Activated naive CD4-positive, alpha-beta T cell treated with anti-CD3 and anti-CD28 coated beads, Interleukin-2, amount 50 U/mL, for 72 hours (primary cell): ENCODE data around the gene GOLGA6L25. TPM values are rescaled to one million over a fixed set of nuclear protein-coding genes. Genes with fewer than 3 reads are reported as not detected.
"Not testable (repeated sequence)": the region's sequence is repeated elsewhere in the genome, so short reads cannot be mapped to it uniquely, and the experiment has no call there.

Experiments
- ATAC-seq, 2 donors: fragments of 150-1000 bp; cut with Tn5 transposase; 2 replicates each; pipeline ENCODE4 v1.10.0; 2021; ENCODE audit warnings: mild to moderate bottlenecking in 2 of 2, moderate library complexity in 2 of 2
- DNase-seq, 2 donors: peaks; one replicate each; pipeline ENCODE4 v3.0.0; 2021 to 2022; ENCODE audit warnings: low spot score in 2 of 2
- H3K27ac Mint-ChIP-seq, 2 donors: one replicate each; pipeline ENCODE4 v1.8.0; 2022; ENCODE audit warnings: mild to moderate bottlenecking in 2 of 2, mixed read lengths in 2 of 2
- H3K36me3 Mint-ChIP-seq, 2 donors: one replicate each; pipeline ENCODE4 v1.8.0; 2022; ENCODE audit warnings: mixed read lengths in 2 of 2
- H3K9me3 Mint-ChIP-seq, 2 donors: one replicate each; pipeline ENCODE4 v1.8.0; 2022; ENCODE audit warnings: mixed read lengths in 2 of 2
- total RNA-seq, 2 donors: library from RNA; stranded (reverse); gene quantifications; one replicate each; pipeline ENCODE4 v1.2.3, GENCODE V29; 2022

GOLGA6L25 gene, protein sequence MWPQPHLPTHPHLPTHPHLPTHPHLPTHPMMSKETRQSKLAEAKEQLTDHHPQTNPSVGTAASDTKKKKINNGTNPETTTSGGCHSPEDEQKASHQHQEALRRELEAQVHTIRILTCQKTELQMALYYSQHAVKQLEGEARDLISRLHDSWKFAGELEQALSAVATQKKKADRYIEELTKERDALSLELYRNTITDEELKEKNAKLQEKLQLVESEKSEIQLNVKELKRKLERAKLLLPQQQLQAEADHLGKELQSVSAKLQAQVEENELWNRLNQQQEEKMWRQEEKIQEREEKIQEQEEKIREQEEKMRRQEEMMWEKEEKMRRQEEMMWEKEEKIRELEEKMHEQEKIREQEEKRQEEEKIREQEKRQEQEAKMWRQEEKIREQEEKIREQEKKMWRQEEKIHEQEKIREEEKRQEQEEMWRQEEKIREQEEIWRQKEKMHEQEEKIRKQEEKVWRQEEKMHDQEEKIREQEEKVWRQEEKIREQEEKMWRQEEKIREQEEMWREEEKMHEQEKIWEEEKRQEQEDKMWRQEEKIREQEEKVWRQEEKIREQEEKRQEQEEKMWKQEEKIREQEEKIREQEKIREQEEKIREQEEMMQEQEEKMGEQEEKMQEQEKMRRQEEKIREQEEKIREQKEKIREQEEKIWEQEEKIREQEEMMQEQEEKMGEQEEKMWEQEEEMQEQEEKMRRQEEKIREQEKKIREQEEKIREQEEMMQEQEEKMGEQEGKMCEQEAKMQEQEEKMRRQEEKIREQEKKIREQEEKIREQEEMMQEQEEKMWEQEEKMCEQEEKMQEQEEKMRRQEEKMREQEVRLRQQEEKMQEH
- total RNA-seq = not detected

DNA sequence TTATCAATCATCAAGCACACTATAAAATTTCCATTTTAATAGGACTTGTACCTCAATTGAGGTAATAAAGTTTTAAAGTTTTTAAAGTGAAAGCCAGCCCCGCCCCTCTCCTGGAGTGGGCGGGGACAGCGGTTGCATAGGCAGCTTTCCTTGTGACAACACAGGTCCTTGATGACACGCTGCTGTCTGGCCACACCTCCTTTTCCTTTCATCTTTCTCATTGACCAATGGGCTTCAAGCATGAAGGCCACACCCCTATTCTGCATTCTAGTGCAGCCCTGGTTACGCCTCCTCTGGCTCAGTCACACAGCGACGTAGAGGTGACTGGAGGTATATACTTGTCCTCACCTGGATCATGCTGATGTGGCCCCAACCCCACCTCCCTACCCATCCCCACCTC is at the start of gene GOLGA6L25:
Gene GOLGA6L25, plus strand, starts transcription at position 301 of the 400 bp plus-strand sequence. Its CDS starts 61 bp downstream, at position 362.
- DNase-seq, ATAC-seq, H3K36me3 Mint-ChIP-seq, H3K9me3 Mint-ChIP-seq, H3K27ac Mint-ChIP-seq: not testable (repeated sequence)

DNA sequence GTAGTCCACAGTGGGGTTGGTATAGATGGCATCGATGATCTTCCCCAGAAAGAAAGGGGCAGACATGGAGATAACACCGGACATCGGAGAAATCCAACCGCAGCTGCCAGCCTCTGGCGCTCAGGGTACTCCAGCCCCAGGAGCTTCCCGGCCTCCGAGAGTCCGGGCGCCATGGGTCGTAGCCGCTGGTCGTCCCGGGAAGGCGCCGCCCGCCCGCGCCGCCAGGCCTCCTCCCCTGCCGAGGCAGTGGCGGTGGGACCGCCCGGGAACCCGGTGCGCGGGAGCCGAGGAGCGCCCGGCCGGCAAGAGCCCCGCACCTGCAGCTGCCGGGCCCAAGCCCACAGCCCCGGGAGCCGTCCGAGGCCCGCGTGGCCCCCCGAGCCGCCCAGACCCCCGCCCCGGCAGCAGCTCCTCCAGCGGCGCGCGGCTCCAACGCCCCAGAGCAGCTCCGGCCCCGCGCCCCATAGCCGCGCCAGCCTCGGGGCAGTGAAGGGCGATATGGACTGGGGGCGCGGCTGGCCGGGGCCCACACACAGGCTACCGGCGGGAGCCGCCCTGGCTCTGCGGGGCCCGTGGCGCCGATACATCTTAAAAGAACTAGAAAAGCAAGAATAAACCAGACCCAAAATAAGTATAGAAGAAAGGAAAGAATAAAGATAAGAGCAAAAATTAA is 45.0 kb upstream of the GOLGA6L25 start:
- not testable (repeated sequence) for H3K36me3 Mint-ChIP-seq, H3K9me3 Mint-ChIP-seq, DNase-seq, ATAC-seq, H3K27ac Mint-ChIP-seq

DNA sequence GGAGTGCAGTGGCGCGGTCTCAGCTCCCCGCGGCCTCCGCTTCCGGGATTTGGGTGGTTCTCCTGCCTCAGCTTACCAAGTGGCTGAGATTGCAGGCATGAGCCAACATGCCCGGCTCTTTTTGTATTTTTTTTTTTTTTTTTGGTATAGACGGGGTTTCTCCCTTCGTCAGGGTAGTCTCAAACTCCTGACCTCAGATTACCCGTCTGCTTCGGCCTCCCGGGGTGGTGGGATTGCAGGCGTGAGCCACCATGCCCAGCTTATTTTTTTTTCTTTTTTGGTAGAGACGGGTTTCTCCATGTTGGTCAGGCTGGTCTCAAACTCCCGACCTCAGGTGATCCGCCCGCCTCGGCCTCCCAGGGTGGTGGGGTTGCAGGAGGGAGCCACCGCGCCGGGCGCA is 39.2 kb upstream of the GOLGA6L25 start:
- not testable (repeated sequence) for DNase-seq, H3K9me3 Mint-ChIP-seq, ATAC-seq, H3K27ac Mint-ChIP-seq, H3K36me3 Mint-ChIP-seq

DNA sequence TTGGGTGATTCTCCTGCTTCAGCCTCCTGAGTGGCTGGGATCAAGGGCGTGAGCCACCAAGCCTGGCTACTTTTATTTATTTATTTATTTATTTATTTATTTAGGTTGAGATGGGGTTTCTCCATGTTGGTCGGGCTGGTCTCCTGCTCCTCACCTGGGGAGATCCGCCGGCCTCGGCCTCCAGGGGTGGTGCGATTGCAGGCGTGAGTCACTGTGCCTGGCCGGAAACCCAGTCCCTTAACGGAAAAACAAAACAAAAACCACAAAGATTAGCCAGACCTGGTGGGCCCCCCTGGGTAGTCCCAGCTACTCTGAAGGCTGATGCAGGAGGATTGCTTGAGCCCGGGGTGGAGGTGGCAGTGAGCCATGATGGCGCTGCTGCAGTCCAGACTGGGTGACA is 38.2 kb upstream of the GOLGA6L25 start:
- not testable (repeated sequence) for H3K36me3 Mint-ChIP-seq, ATAC-seq, H3K27ac Mint-ChIP-seq, DNase-seq, H3K9me3 Mint-ChIP-seq

DNA sequence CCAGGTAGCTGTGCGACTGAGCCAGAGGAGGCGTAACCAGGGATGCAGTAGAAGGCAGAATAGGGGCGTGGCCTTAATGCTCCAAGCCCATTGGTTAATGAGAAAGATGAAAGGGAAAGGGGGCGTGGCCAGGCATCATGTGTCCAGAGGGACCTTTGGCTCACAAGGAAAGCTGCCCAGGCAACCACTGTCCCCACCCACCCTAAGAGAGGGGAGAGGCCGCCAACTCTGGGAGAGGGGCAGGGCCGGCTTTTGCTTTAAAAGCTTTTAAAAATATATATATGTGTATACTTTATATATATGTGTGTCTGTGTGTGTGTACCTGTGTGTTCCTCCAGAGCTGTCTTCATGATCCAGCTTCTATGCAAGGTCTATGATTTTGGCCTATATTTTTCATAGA is 20.4 kb upstream of the GOLGA6L25 start, which contains the start of gene GOLGA8G:
Gene GOLGA8G, minus strand, starts transcription at position 18 of the 400 bp plus-strand sequence. CDS start 62 bp downstream, outside the sequence.
- H3K36me3 Mint-ChIP-seq, ATAC-seq, DNase-seq, H3K27ac Mint-ChIP-seq, H3K9me3 Mint-ChIP-seq: not testable (repeated sequence)

DNA sequence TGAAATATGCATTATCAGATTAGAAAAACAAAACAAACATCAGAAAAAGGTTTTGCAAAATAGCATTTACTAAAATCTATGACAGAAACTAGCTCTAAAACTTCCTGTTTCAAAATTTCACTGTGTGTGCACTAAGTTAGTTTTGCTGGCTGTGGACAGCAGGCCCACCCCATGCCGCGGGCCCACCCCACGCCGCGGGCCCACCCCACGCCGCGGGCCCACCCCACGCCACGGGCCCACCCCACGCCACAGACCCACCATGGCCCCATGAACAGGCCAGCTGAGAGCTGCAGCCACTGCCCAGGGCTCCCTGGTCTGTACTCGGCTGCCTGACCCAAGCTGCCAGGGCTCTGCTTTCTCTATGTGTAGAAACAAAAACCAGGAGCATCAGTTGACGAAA is 20.0 kb downstream of the GOLGA6L25 start:
- not testable (repeated sequence) for H3K9me3 Mint-ChIP-seq, H3K27ac Mint-ChIP-seq, ATAC-seq, H3K36me3 Mint-ChIP-seq, DNase-seq

DNA sequence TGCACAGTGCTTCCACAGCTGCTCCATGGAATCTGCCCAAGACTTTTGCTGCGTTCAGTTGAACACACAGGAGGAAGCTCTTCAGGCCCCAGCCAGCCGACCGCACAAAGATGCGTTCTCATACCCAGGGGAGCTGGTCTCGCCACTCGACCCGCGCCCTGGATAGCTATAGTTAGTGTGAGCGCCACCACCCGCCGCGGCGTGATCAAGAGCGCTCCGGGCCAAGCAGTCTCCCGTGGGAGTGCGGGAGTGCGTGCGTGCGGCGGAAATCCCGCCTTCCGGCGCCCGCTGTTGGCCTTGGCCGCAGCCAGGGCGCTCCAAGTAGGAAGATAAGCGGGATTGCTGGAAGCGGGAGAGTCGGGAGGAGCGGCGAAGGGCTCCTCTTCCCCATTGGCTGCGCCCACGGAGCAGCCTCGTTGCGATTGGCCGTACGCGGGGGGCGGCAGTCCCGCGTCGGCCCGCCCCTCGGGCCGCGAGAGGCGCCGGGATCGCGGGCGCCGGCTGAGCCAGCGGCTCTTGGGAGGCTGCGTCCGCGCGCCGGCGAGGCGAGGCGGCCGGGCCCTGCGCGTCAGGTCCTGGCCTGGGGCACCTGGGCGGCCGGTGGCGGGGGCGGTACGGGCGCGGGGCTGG is 35.7 kb downstream of the GOLGA6L25 start:
- H3K27ac Mint-ChIP-seq = peak overlapping the region in 1 of 2 donors; percentile 87
- not testable (repeated sequence) for H3K9me3 Mint-ChIP-seq, DNase-seq, H3K36me3 Mint-ChIP-seq
- ATAC-seq = peak; percentile 54 to 65

DNA sequence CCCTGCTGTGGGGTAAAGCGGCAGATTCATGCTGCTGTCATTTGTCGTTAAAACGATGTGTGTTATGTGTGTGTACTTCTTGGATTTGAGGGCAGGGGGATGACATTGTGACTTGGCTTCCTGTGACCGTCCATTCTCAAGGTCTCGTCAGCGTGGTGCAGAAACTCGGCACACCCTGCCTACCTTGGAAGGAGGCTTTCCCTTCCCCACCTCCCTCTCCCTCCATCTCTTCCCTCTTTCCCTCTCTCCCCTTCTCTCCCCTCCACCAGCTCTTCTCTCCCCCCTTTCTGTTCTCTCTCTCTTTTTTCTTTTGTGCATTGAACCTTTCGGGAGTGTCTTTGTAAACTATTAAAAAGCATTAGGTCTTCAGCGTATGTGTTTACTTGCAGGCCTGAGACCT is 36.4 kb downstream of the GOLGA6L25 start:
- ATAC-seq, H3K9me3 Mint-ChIP-seq, H3K36me3 Mint-ChIP-seq: not testable (repeated sequence)
- DNase-seq = peak in 1 of 2 donors; percentile 3
- peak overlapping the region; percentile 87 to 90 for H3K27ac Mint-ChIP-seq

DNA sequence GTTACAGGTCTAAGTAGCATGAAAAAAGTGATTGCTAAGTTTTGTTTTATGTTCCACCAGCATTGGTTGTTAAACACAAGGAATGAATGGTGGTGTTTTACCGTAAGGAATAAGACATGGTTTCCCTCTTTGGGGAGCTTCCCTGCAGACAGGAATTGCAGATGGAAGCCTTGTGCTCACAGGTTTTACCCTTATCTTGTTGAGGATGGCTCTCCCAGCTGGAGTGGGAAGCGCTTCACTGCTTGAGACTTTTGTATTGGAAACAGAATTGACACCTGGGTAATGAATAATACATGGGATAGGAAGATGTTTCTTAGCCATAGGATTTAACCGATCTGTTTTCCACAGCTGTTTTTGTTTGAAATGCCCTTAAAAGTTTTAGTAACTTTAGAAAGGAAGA is 39.0 kb downstream of the GOLGA6L25 start:
- not testable (repeated sequence) for ATAC-seq, H3K9me3 Mint-ChIP-seq, DNase-seq, H3K36me3 Mint-ChIP-seq, H3K27ac Mint-ChIP-seq

DNA sequence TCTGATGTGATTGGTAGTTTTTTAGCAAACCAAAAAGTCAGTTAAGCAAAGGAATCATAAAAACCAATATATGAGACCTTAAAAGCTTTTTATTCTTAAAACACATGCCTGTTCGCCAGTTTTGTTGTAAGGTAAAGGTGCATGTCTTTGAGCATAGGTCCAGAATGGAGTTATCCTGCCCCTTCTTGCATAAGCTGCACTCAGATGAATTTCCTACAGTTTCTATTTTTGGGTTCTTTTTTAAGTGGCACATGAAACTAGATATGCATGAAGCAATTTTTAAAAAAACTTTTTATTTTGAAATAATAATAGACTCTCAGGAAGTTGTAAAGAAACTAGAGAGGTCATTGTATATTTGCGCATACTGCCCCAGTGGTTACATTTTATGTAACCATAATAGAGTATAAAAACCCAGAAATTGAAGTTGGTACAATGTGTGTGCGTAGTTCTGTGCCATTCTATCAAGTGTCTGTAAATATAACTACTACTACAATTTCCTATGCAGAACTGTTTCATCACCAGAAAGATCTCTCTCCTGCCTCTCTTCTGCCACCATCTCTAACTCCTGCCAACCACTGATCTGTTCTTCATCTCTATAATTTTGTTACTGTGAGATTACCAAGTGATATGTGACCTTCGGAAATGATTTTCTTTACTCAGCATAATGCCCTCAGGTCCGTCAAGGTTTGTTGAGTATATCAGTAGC is 40.2 kb downstream of the GOLGA6L25 start:
- H3K27ac Mint-ChIP-seq, DNase-seq, ATAC-seq, H3K36me3 Mint-ChIP-seq, H3K9me3 Mint-ChIP-seq: not testable (repeated sequence)

DNA sequence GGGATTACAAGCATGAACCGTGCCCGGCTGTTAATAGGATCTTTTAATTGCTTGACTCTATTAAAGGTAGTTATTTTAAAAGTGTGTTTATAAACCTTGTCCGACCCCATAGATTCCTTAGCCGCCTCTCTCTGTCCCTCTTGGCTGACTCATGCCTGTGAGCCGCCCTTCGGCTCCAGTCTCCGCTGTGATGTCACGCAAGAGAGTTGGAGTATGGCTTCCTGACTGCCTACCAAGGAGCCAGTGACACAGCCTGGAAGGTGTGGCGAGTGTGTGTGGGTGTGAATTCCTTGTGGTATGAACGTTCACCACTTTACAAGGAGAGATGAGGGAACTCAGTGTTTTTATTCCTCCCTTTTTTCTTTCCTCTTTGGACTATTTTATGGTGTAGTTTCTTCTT is 44.1 kb downstream of the GOLGA6L25 start:
- not testable (repeated sequence) for DNase-seq, ATAC-seq, H3K9me3 Mint-ChIP-seq, H3K27ac Mint-ChIP-seq, H3K36me3 Mint-ChIP-seq

DNA sequence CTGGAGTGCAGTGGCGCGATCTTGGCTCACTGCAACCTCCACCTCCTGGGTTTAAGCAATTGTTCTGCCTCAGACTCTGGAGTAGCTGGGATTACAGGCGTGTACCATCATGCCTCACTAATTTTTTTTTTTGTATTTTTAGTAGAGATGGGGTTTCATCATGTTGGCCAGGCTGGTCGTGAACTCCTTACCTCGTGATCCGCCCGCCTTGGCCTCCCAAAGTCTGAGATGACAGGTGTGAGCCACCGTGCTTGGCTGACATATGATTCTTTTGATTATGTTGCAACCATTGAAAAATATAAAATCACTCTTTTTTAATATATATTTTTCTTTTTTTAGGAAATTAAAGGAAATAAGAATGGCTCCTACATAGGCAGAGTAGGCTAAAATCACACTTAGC is 44.8 kb downstream of the GOLGA6L25 start:
- DNase-seq, H3K9me3 Mint-ChIP-seq, ATAC-seq, H3K36me3 Mint-ChIP-seq, H3K27ac Mint-ChIP-seq: not testable (repeated sequence)

DNA sequence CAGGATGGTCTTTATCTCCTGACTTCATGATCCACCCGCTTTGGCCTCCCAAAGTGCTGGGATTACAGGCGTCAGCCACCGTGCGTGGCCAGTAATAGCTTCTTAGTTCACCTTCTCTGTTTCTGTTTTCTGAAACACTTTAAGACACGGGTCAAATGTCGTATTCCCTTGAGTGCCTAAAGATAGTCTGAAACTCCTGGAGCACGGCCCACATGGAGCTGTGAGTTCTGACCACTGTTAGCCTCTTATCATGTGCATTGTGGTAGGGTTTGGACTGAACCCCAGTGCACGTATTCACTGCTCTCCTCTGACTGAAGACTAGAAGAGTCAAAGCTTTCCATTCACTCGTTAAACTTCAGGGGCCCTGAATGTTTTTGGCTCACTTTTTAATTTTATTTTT is 48.8 kb downstream of the GOLGA6L25 start:
- not testable (repeated sequence) for H3K9me3 Mint-ChIP-seq, ATAC-seq, H3K36me3 Mint-ChIP-seq, DNase-seq, H3K27ac Mint-ChIP-seq
